Body of pancreas (tissue), 4 donors: ENCODE measurements around the gene DIP2A.

Experiments
- CTCF ChIP-seq, 7 experiments: fragments of 450-650 bp in 4 of 7; fragments of 200-600 bp in 3 of 7; sonication (generic) in 3 of 7; IDR thresholded peaks; one replicate each; pipeline ENCODE4 v1.5.1; 2016 to 2019; ENCODE audit warnings: antibody characterized with exemption in 7 of 7
- POLR2A ChIP-seq, 3 donors: fragments of 450-650 bp; IDR thresholded peaks; one replicate each; pipeline ENCODE4 v1.6.1; 2016; ENCODE audit warnings: antibody characterized with exemption in 3 of 3, mild to moderate bottlenecking in 2 of 3

GRCh38 chr21:46532080-46532479 is 73.4 kb downstream of the DIP2A start:
- TF ChIP-seq CTCF (IDR thresholded peaks at IDR 0.05) (no peak), POLR2A (IDR thresholded peaks at IDR 0.05) (no peak)
